GM23338 (cell line): Measurements from ENCODE around the gene EFCAB8. TPM values are rescaled to one million over a fixed set of nuclear protein-coding genes. Genes with fewer than 3 reads are reported as not detected.

ENCODE experiments used
- ATAC-seq: fragments of 200-7000 bp; cut with Tn5 transposase; 3 replicates; pipeline ENCODE4 v1.9.1; 2020
- DNase-seq: peaks from one replicate; pipeline ENCODE4 v3.0.0-alpha.2; 2015; ENCODE audit warnings: low spot score
- H2AFZ ChIP-seq: fragments of 200-600 bp; sonication (generic); 2 replicates; pipeline ENCODE4 v1.8.0; 2016; ENCODE audit warnings: antibody characterized with exemption, mild to moderate bottlenecking, moderate library complexity
- H3F3A ChIP-seq: fragments of 200-600 bp; sonication (generic); replicated peaks from 2 replicates; pipeline ENCODE4 v1.8.0; 2017; ENCODE audit warnings: antibody characterized with exemption, mixed run types, low read depth
- H3K27ac ChIP-seq: fragments of 200-600 bp; sonication (generic); 2 replicates; pipeline ENCODE4 v1.6.1; 2016; ENCODE audit warnings: low read depth
- H3K27me3 ChIP-seq: fragments of 200-600 bp; sonication (generic); 2 replicates; pipeline ENCODE4 v1.8.0; 2016; ENCODE audit warnings: mild to moderate bottlenecking, mixed run types, moderate library complexity; ENCODE audit not compliant: insufficient read depth
- H3K36me3 ChIP-seq: fragments of 200-600 bp; sonication (generic); 2 replicates; pipeline ENCODE4 v1.8.0; 2016; ENCODE audit warnings: mild to moderate bottlenecking; ENCODE audit not compliant: insufficient read depth
- H3K4me1 ChIP-seq: fragments of 200-600 bp; sonication (generic); 2 replicates; pipeline ENCODE4 v1.8.0; 2016; ENCODE audit warnings: mild to moderate bottlenecking, moderate library complexity; ENCODE audit not compliant: insufficient read depth
- H3K4me2 ChIP-seq: fragments of 200-600 bp; sonication (generic); 2 replicates; pipeline ENCODE4 v1.7.1; 2017; ENCODE audit warnings: mixed run types
- H3K4me3 ChIP-seq: fragments of 200-600 bp; sonication (generic); 2 replicates; pipeline ENCODE4 v1.6.1; 2016; ENCODE audit warnings: mixed run types
- H3K79me2 ChIP-seq: fragments of 200-600 bp; sonication (generic); replicated peaks from 2 replicates; pipeline ENCODE4 v1.8.0; 2017; ENCODE audit warnings: mild to moderate bottlenecking; ENCODE audit not compliant: insufficient read depth
- H3K9me2 ChIP-seq: fragments of 200-600 bp; sonication (generic); 2 replicates; pipeline ENCODE4 v1.8.0; 2017; ENCODE audit not compliant: insufficient read depth
- H4K20me1 ChIP-seq: fragments of 200-600 bp; sonication (generic); replicated peaks from 2 replicates; pipeline ENCODE4 v1.8.0; 2017; ENCODE audit warnings: mild to moderate bottlenecking; ENCODE audit not compliant: insufficient read depth
- H3K27ac Mint-ChIP-seq: 2 replicates; pipeline ENCODE4 v1.8.0; 2020; ENCODE audit warnings: inconsistent platforms, mild to moderate bottlenecking, moderate library complexity, mixed read lengths
- H3K27me3 Mint-ChIP-seq: 3 replicates; pipeline ENCODE4 v1.8.0; 2022; ENCODE audit warnings: low read depth, mild to moderate bottlenecking, moderate library complexity, mixed read lengths, inconsistent platforms; ENCODE audit not compliant: insufficient read depth, poor library complexity
- H3K36me3 Mint-ChIP-seq: 3 replicates; pipeline ENCODE4 v1.8.0; 2021; ENCODE audit warnings: low read depth, mild to moderate bottlenecking, inconsistent platforms, moderate library complexity, mixed read lengths
- H3K4me1 Mint-ChIP-seq: 3 replicates; pipeline ENCODE4 v1.8.0; 2020; ENCODE audit warnings: mild to moderate bottlenecking, inconsistent platforms, mixed read lengths
- H3K4me3 Mint-ChIP-seq: 3 replicates; pipeline ENCODE4 v1.8.0; 2021; ENCODE audit warnings: moderate library complexity, mild to moderate bottlenecking, inconsistent platforms, mixed read lengths
- H3K9me3 Mint-ChIP-seq: 3 replicates; pipeline ENCODE4 v1.8.0; 2020; ENCODE audit warnings: moderate library complexity, mild to moderate bottlenecking, inconsistent platforms, mixed read lengths
- CREB1 ChIP-seq: fragments of 250-450 bp; sonication (Bioruptor Pico); IDR thresholded peaks from 2 replicates; pipeline ENCODE4 v1.5.0; 2020; ENCODE audit warnings: low read depth, mild to moderate bottlenecking, moderate library complexity
- EZH2 ChIP-seq: fragments of 200-600 bp; sonication (generic); IDR thresholded peaks from one replicate; pipeline ENCODE4 v1.8.0; 2017; ENCODE audit warnings: antibody characterized with exemption, mild to moderate bottlenecking, low read depth; ENCODE audit not compliant: unreplicated experiment
- EZH2phosphoT487 ChIP-seq: fragments of 200-600 bp; sonication (generic); IDR thresholded peaks from one replicate; pipeline ENCODE4 v1.8.1; 2018; ENCODE audit warnings: antibody characterized with exemption; ENCODE audit not compliant: unreplicated experiment
- JUNB ChIP-seq: IDR thresholded peaks from one replicate; pipeline ENCODE4 v1.6.1; 2016; ENCODE audit warnings: antibody characterized with exemption; ENCODE audit not compliant: unreplicated experiment
- POLR2AphosphoS5 ChIP-seq: IDR thresholded peaks from 2 replicates; pipeline ENCODE4 v1.6.1; 2016; ENCODE audit warnings: antibody characterized with exemption, low read depth
- STAT1 ChIP-seq: IDR thresholded peaks from one replicate; pipeline ENCODE4 v1.6.1; 2016; ENCODE audit warnings: antibody characterized with exemption; ENCODE audit not compliant: unreplicated experiment
- ZNF114 ChIP-seq: fragments of 250-450 bp; sonication (Bioruptor Pico); IDR thresholded peaks from 2 replicates; pipeline ENCODE4 v1.5.0; 2020; ENCODE audit warnings: mild to moderate bottlenecking, moderate library complexity
- ZNF331 ChIP-seq: fragments of 250-450 bp; sonication (Bioruptor Pico); IDR thresholded peaks from 2 replicates; pipeline ENCODE4 v1.5.0; 2020; ENCODE audit warnings: low read depth, mild to moderate bottlenecking, moderate library complexity
- polyA plus RNA-seq: library from polyadenylated mRNA; unstranded; fragments of >200 nt; fragmentation: Nextera tagmentation; extraction: Ambion mirVana; gene quantifications from 2 replicates; pipeline ENCODE4 v1.2.1, GENCODE V29; 2016
- total RNA-seq: library from RNA; depleted of rRNA; stranded (reverse); fragments of >200 nt; shearing (Covaris generic); gene quantifications from 2 replicates; pipeline ENCODE4 v1.2.3, GENCODE V29; 2014
- TF ChIP-seq, protein P1 (sequence below): fragments of 250-450 bp; sonication (Bioruptor Pico); IDR thresholded peaks from 2 replicates; pipeline ENCODE4 v1.5.0; 2020; ENCODE audit warnings: mild to moderate bottlenecking, moderate library complexity
- TF ChIP-seq, protein P2 (sequence below), 2 experiments: fragments of 200-600 bp in 1 of 2; sonication (generic) in 1 of 2; conservative IDR thresholded peaks; 2 replicates each; pipeline versions ENCODE4 v1.5.1 to v1.6.1; 2016 to 2017; ENCODE audit warnings: antibody characterized with exemption in 2 of 2, low read depth in 2 of 2, mild to moderate bottlenecking in 2 of 2, moderate library complexity in 1 of 2
- TF ChIP-seq, protein P3 (sequence below): IDR thresholded peaks from one replicate; pipeline ENCODE4 v1.6.1; 2018; ENCODE audit warnings: antibody characterized with exemption; ENCODE audit not compliant: unreplicated experiment
- TF ChIP-seq, protein P4 (sequence below): IDR thresholded peaks from 2 replicates; pipeline ENCODE4 v1.6.1; 2016; ENCODE audit warnings: antibody characterized with exemption

EFCAB8 gene
- total and polyA plus RNA-seq, 2 experiments from 2014 or later, result 0.35 TPM; not detected in 1

- Mint-ChIP-seq H3K27ac (no peak within 1 kb of the TSS), H3K27me3 (peaks cover 18% of the 10 kb centered on the region), H3K4me3 (no peak within 1 kb of the TSS), H3K4me1 (peaks cover 2% of the 10 kb centered on the region; the same call in 1 of the 3 replicates), H3K9me3 (peaks cover 4% of the 10 kb centered on the region; the same call in 2 of the 3 replicates), H3K36me3 (peaks cover 3% of the 10 kb centered on the region; the same call in 1 of the 3 replicates)
- Histone ChIP-seq H3K27ac (no peak within 1 kb of the TSS), H2AFZ (no peak within 1 kb of the TSS), H3F3A (no peaks in the 10 kb centered on the region), H3K36me3 (no peaks in the 10 kb centered on the region), H3K79me2 (no peaks in the 10 kb centered on the region), H4K20me1 (no peaks in the 10 kb centered on the region), H3K27me3 (no peaks in the 10 kb centered on the region), H3K4me2 (no peak within 1 kb of the TSS), H3K4me1 (no peaks in the 10 kb centered on the region), H3K4me3 (no peak within 1 kb of the TSS), H3K9me2 (no peaks in the 10 kb centered on the region)
- ATAC-seq, result no peak
- DNase-seq, result no peak
- TF ChIP-seq, protein P1, sequence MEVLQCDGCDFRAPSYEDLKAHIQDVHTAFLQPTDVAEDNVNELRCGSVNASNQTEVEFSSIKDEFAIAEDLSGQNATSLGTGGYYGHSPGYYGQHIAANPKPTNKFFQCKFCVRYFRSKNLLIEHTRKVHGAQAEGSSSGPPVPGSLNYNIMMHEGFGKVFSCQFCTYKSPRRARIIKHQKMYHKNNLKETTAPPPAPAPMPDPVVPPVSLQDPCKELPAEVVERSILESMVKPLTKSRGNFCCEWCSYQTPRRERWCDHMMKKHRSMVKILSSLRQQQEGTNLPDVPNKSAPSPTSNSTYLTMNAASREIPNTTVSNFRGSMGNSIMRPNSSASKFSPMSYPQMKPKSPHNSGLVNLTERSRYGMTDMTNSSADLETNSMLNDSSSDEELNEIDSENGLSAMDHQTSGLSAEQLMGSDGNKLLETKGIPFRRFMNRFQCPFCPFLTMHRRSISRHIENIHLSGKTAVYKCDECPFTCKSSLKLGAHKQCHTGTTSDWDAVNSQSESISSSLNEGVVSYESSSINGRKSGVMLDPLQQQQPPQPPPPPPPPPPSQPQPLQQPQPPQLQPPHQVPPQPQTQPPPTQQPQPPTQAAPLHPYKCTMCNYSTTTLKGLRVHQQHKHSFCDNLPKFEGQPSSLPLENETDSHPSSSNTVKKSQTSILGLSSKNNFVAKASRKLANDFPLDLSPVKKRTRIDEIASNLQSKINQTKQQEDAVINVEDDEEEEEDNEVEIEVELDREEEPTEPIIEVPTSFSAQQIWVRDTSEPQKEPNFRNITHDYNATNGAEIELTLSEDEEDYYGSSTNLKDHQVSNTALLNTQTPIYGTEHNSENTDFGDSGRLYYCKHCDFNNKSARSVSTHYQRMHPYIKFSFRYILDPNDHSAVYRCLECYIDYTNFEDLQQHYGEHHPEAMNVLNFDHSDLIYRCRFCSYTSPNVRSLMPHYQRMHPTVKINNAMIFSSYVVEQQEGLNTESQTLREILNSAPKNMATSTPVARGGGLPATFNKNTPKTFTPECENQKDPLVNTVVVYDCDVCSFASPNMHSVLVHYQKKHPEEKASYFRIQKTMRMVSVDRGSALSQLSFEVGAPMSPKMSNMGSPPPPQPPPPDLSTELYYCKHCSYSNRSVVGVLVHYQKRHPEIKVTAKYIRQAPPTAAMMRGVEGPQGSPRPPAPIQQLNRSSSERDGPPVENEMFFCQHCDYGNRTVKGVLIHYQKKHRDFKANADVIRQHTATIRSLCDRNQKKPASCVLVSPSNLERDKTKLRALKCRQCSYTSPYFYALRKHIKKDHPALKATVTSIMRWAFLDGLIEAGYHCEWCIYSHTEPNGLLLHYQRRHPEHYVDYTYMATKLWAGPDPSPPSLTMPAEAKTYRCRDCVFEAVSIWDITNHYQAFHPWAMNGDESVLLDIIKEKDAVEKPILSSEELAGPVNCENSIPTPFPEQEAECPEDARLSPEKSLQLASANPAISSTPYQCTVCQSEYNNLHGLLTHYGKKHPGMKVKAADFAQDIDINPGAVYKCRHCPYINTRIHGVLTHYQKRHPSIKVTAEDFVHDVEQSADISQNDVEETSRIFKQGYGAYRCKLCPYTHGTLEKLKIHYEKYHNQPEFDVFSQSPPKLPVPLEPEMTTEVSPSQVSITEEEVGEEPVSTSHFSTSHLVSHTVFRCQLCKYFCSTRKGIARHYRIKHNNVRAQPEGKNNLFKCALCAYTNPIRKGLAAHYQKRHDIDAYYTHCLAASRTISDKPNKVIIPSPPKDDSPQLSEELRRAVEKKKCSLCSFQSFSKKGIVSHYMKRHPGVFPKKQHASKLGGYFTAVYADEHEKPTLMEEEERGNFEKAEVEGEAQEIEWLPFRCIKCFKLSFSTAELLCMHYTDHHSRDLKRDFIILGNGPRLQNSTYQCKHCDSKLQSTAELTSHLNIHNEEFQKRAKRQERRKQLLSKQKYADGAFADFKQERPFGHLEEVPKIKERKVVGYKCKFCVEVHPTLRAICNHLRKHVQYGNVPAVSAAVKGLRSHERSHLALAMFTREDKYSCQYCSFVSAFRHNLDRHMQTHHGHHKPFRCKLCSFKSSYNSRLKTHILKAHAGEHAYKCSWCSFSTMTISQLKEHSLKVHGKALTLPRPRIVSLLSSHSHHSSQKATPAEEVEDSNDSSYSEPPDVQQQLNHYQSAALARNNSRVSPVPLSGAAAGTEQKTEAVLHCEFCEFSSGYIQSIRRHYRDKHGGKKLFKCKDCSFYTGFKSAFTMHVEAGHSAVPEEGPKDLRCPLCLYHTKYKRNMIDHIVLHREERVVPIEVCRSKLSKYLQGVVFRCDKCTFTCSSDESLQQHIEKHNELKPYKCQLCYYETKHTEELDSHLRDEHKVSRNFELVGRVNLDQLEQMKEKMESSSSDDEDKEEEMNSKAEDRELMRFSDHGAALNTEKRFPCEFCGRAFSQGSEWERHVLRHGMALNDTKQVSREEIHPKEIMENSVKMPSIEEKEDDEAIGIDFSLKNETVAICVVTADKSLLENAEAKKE (CRISPR knock-in tag), result no peak
- TF ChIP-seq EZH2 (no peak), JUNB (no peak), STAT1 (no peak), ZNF331 (CRISPR knock-in tag) (no peak), EZH2phosphoT487 (no peak), CREB1 (CRISPR knock-in tag) (no peak), POLR2AphosphoS5 (no peak), ZNF114 (CRISPR knock-in tag) (no peak)
- TF ChIP-seq, protein P2, sequence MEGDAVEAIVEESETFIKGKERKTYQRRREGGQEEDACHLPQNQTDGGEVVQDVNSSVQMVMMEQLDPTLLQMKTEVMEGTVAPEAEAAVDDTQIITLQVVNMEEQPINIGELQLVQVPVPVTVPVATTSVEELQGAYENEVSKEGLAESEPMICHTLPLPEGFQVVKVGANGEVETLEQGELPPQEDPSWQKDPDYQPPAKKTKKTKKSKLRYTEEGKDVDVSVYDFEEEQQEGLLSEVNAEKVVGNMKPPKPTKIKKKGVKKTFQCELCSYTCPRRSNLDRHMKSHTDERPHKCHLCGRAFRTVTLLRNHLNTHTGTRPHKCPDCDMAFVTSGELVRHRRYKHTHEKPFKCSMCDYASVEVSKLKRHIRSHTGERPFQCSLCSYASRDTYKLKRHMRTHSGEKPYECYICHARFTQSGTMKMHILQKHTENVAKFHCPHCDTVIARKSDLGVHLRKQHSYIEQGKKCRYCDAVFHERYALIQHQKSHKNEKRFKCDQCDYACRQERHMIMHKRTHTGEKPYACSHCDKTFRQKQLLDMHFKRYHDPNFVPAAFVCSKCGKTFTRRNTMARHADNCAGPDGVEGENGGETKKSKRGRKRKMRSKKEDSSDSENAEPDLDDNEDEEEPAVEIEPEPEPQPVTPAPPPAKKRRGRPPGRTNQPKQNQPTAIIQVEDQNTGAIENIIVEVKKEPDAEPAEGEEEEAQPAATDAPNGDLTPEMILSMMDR (conservative IDR thresholded peaks at IDR 0.05; ENCODE audit: low read depth in 2 of 2), result no peak
- TF ChIP-seq, protein P3, sequence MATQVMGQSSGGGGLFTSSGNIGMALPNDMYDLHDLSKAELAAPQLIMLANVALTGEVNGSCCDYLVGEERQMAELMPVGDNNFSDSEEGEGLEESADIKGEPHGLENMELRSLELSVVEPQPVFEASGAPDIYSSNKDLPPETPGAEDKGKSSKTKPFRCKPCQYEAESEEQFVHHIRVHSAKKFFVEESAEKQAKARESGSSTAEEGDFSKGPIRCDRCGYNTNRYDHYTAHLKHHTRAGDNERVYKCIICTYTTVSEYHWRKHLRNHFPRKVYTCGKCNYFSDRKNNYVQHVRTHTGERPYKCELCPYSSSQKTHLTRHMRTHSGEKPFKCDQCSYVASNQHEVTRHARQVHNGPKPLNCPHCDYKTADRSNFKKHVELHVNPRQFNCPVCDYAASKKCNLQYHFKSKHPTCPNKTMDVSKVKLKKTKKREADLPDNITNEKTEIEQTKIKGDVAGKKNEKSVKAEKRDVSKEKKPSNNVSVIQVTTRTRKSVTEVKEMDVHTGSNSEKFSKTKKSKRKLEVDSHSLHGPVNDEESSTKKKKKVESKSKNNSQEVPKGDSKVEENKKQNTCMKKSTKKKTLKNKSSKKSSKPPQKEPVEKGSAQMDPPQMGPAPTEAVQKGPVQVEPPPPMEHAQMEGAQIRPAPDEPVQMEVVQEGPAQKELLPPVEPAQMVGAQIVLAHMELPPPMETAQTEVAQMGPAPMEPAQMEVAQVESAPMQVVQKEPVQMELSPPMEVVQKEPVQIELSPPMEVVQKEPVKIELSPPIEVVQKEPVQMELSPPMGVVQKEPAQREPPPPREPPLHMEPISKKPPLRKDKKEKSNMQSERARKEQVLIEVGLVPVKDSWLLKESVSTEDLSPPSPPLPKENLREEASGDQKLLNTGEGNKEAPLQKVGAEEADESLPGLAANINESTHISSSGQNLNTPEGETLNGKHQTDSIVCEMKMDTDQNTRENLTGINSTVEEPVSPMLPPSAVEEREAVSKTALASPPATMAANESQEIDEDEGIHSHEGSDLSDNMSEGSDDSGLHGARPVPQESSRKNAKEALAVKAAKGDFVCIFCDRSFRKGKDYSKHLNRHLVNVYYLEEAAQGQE, result no peak
- TF ChIP-seq, protein P4, sequence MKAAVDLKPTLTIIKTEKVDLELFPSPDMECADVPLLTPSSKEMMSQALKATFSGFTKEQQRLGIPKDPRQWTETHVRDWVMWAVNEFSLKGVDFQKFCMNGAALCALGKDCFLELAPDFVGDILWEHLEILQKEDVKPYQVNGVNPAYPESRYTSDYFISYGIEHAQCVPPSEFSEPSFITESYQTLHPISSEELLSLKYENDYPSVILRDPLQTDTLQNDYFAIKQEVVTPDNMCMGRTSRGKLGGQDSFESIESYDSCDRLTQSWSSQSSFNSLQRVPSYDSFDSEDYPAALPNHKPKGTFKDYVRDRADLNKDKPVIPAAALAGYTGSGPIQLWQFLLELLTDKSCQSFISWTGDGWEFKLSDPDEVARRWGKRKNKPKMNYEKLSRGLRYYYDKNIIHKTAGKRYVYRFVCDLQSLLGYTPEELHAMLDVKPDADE, result no peak
Measured at GRCh38 chr20:33004141-33004751, 145.5 kb downstream of the EFCAB8 start, which contains the start of gene SUN5. TSS of gene SUN5 (minus strand) at chr20:33004433. CDS start at chr20:33004340, 93 bp downstream.
